HCT116 (cell line): ENCODE results near the gene AUTS2.

Experiments
- POLR2A ChIP-seq: IDR thresholded peaks from 2 replicates; pipeline ENCODE4 v1.7.0; 2011; ENCODE audit warnings: borderline replicate concordance; ENCODE audit not compliant: insufficient read depth, insufficient read length; ENCODE audit errors: extremely low read depth
- POLR2AphosphoS5 ChIP-seq: IDR thresholded peaks from 2 replicates; pipeline ENCODE4 v1.6.1; 2011; ENCODE audit warnings: mild to moderate bottlenecking, low read depth, low read length, moderate library complexity
- TF ChIP-seq, protein P1 (sequence below), 3 experiments: fragments of 200-600 bp in 1 of 3; sonication (generic) in 1 of 3; IDR thresholded peaks in 2 of 3; conservative IDR thresholded peaks in 1 of 3; 2 replicates each; pipeline ENCODE4 v1.5.1; 2012 to 2017; ENCODE audit warnings: low read depth in 2 of 3, low read length in 2 of 3, antibody characterized with exemption in 1 of 3, borderline replicate concordance in 1 of 3, control low read depth in 1 of 3, mild to moderate bottlenecking in 1 of 3, mixed read lengths in 1 of 3, mixed run types in 1 of 3, moderate library complexity in 1 of 3; ENCODE audit not compliant: insufficient read depth in 1 of 3
- TF ChIP-seq, protein P2 (sequence below): IDR thresholded peaks from 2 replicates; pipeline ENCODE4 v1.6.1; 2012; ENCODE audit warnings: low read depth

GRCh38 chr7:70790215-70791073 is 1192.2 kb downstream of the AUTS2 start:
- TF ChIP-seq, protein P1, sequence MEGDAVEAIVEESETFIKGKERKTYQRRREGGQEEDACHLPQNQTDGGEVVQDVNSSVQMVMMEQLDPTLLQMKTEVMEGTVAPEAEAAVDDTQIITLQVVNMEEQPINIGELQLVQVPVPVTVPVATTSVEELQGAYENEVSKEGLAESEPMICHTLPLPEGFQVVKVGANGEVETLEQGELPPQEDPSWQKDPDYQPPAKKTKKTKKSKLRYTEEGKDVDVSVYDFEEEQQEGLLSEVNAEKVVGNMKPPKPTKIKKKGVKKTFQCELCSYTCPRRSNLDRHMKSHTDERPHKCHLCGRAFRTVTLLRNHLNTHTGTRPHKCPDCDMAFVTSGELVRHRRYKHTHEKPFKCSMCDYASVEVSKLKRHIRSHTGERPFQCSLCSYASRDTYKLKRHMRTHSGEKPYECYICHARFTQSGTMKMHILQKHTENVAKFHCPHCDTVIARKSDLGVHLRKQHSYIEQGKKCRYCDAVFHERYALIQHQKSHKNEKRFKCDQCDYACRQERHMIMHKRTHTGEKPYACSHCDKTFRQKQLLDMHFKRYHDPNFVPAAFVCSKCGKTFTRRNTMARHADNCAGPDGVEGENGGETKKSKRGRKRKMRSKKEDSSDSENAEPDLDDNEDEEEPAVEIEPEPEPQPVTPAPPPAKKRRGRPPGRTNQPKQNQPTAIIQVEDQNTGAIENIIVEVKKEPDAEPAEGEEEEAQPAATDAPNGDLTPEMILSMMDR (IDR thresholded peaks at IDR 0.05 in 2 of 3, conservative IDR thresholded peaks at IDR 0.05 in 1 of 3; ENCODE audit: borderline replicate concordance in 1 of 3, insufficient read depth in 1 of 3, low read depth in 2 of 3, low read length in 2 of 3): no peak
- TF ChIP-seq POLR2AphosphoS5: no peak
- TF ChIP-seq, protein P2, sequence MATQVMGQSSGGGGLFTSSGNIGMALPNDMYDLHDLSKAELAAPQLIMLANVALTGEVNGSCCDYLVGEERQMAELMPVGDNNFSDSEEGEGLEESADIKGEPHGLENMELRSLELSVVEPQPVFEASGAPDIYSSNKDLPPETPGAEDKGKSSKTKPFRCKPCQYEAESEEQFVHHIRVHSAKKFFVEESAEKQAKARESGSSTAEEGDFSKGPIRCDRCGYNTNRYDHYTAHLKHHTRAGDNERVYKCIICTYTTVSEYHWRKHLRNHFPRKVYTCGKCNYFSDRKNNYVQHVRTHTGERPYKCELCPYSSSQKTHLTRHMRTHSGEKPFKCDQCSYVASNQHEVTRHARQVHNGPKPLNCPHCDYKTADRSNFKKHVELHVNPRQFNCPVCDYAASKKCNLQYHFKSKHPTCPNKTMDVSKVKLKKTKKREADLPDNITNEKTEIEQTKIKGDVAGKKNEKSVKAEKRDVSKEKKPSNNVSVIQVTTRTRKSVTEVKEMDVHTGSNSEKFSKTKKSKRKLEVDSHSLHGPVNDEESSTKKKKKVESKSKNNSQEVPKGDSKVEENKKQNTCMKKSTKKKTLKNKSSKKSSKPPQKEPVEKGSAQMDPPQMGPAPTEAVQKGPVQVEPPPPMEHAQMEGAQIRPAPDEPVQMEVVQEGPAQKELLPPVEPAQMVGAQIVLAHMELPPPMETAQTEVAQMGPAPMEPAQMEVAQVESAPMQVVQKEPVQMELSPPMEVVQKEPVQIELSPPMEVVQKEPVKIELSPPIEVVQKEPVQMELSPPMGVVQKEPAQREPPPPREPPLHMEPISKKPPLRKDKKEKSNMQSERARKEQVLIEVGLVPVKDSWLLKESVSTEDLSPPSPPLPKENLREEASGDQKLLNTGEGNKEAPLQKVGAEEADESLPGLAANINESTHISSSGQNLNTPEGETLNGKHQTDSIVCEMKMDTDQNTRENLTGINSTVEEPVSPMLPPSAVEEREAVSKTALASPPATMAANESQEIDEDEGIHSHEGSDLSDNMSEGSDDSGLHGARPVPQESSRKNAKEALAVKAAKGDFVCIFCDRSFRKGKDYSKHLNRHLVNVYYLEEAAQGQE: no peak
- no peak for TF ChIP-seq POLR2A
